Measurements from ENCODE around the gene GMNC. TPM values are rescaled to one million over a fixed set of nuclear protein-coding genes. Genes with fewer than 3 reads are reported as not detected.

GMNC gene
- total and polyA plus RNA-seq, 2 experiments from 2014 or later = not detected

DNA sequence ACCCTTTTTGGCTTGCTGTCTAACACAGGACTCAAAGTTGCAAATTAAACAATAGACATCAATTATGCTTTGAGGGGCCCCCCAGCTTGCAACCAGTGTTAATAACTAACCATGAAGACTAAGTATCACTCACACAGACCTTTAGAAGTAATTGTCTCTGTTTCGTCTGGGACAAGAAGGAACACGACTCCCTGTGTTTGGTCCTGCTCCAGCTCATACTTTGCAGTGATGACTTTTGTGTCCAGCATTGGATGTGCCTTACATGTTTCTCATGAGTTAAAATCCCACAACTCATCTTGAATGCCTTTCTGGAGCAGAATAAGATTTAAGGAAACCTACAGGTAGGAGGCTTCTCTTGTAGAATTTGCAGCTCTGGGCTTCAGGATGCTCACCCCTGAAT lies 53.1 kb downstream of the GMNC start:
- in situ Hi-C loops (cut with MboI) = no loop called here
- no peaks in the 10 kb centered on the region for H3F3A ChIP-seq (ENCODE audit: insufficient read depth)
- H3K4me1 ChIP-seq (ENCODE audit: insufficient read depth) = no peaks in the 10 kb centered on the region
- H3K27me3 ChIP-seq (replicated peaks; ENCODE audit: insufficient read depth) = no peaks in the 10 kb centered on the region
- no peak overlapping the region for H3K27ac ChIP-seq
- no peak overlapping the region for H3K4me2 ChIP-seq (ENCODE audit: unreplicated experiment)
- H3K9me2 ChIP-seq (ENCODE audit: insufficient read depth) = no peaks in the 10 kb centered on the region
- H3K79me2 ChIP-seq (ENCODE audit: insufficient read depth) = no peaks in the 10 kb centered on the region
- H3K9ac ChIP-seq = no peak overlapping the region
- H3K36me3 ChIP-seq (ENCODE audit: low read depth) = no peaks in the 10 kb centered on the region
- DNase-seq = no peak
- H4K20me1 ChIP-seq (ENCODE audit: insufficient read depth) = no peaks in the 10 kb centered on the region
- H3K4me3 ChIP-seq = no peak overlapping the region
- WGBS, 2 experiments (ENCODE audit: low coverage in 1 of 2, low lambda C conversion rate in 2 of 2, missing lambda C conversion rate in 2 of 2) = 35 to 59% methylated on average over 2 of the region's 2 CpGs
- H3K9me3 ChIP-seq (ENCODE audit: low read depth) = no peaks in the 10 kb centered on the region
- no peak overlapping the region for H2AFZ ChIP-seq
- TF ChIP-seq EZH2phosphoT487 (IDR thresholded peaks at IDR 0.05; ENCODE audit: insufficient read depth, low read depth) = no peak
- TF ChIP-seq EZH2 (IDR thresholded peaks at IDR 0.05; ENCODE audit: insufficient read depth, poor library complexity, severe bottlenecking) = no peak

DNA sequence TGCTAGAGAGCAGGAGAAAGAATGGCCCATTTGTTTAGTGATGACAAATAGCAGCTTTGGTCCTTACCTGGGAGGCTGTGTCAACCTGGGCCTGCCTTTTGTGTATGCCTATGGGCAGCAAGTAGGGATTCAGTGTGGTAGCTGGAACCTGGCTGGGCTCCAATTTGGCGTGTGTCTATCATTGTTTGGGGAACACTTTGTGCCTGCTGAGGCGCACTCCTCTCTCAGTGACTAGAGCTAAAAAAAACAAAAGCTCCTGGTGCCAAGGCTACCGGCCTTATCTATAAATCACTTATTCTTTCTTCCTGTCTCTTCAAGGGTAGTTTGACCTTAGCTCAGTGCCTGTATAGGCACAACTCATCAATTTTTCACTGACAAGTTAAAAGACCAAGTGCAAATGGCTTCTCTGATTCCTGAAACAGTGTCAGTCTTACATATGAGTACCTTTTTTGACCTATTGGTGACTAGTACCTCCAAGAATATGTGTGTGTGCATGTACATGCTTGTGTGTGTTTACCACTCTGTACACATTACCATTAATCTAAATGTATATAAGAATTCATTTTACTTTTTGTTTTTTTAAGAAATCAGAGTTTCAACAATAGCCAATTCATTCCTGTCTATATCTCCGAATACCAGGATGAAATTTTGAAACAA lies 54.6 kb downstream of the GMNC start:
- Histone ChIP-seq H3K4me1 (ENCODE audit: insufficient read depth) (no peaks in the 10 kb centered on the region), H3K36me3 (ENCODE audit: low read depth) (no peaks in the 10 kb centered on the region), H3K9ac (no peak overlapping the region), H3K9me3 (ENCODE audit: low read depth) (no peaks in the 10 kb centered on the region), H3K4me2 (ENCODE audit: unreplicated experiment) (no peak overlapping the region), H3K27me3 (replicated peaks; ENCODE audit: insufficient read depth) (no peaks in the 10 kb centered on the region), H3K27ac (no peak overlapping the region), H3F3A (ENCODE audit: insufficient read depth) (no peaks in the 10 kb centered on the region), H3K79me2 (ENCODE audit: insufficient read depth) (no peaks in the 10 kb centered on the region), H3K4me3 (no peak overlapping the region), H3K9me2 (ENCODE audit: insufficient read depth) (no peaks in the 10 kb centered on the region), H4K20me1 (ENCODE audit: insufficient read depth) (no peaks in the 10 kb centered on the region), H2AFZ (no peak overlapping the region)
- DNase-seq = no peak
- WGBS, 2 experiments (ENCODE audit: low coverage in 1 of 2, low lambda C conversion rate in 2 of 2, missing lambda C conversion rate in 2 of 2) = 30 to 41% methylated on average over 4 of the region's 4 CpGs
- TF ChIP-seq EZH2phosphoT487 (IDR thresholded peaks at IDR 0.05; ENCODE audit: insufficient read depth, low read depth) = no peak
- in situ Hi-C loops (cut with MboI) = no loop called here

Measured in GM23248 (cell line).